Upper lobe of right lung (tissue), 1 donor: ENCODE measurements around the gene SYNGR3. TPM values are rescaled to one million over a fixed set of nuclear protein-coding genes. Genes with fewer than 3 reads are reported as not detected.

Source experiments
- ATAC-seq: fragments of 200-7000 bp; cut with Tn5 transposase; one replicate; pipeline ENCODE4 v1.9.1; 2020; ENCODE audit warnings: mild to moderate bottlenecking, moderate library complexity
- DNase-seq: peaks from one replicate; pipeline ENCODE4 v3.0.0-alpha.2; 2020
- H3K27ac ChIP-seq: fragments of 200-600 bp; one replicate; pipeline ENCODE4 v1.8.0; 2022
- H3K27me3 ChIP-seq: fragments of 200-600 bp; one replicate; pipeline ENCODE4 v1.8.0; 2022; ENCODE audit warnings: mild to moderate bottlenecking
- H3K36me3 ChIP-seq: fragments of 200-600 bp; one replicate; pipeline ENCODE4 v1.8.0; 2022
- H3K4me1 ChIP-seq: fragments of 200-600 bp; one replicate; pipeline ENCODE4 v1.8.0; 2022
- H3K4me3 ChIP-seq: fragments of 200-600 bp; one replicate; pipeline ENCODE4 v1.8.0; 2022; ENCODE audit warnings: mild to moderate bottlenecking
- H3K9me3 ChIP-seq: fragments of 200-600 bp; one replicate; pipeline ENCODE4 v1.8.0; 2022
- CTCF ChIP-seq: fragments of 200-600 bp; IDR thresholded peaks from one replicate; pipeline ENCODE4 v1.8.0; 2022; ENCODE audit warnings: antibody characterized with exemption
- intact Hi-C: fragments of 100-400 bp; cut with DNase I; formaldehyde crosslinking; loops from one replicate; pipeline ENCODE4 v1.11.0; 2022
- total RNA-seq: library from RNA; stranded (reverse); fragmentation: NEBNext Ultra II Directional; extraction: Animal tissue kit (Norgen Biotek cat#: 25700); gene quantifications from one replicate; pipeline ENCODE4 v1.2.1, GENCODE V29; 2021
- donor health status: DM: no; HTN: yes; CAD: no; lungs with severe emphysema.

Gene SYNGR3
- total RNA-seq, 1 donor from 2014 or later: 0.61 TPM

GRCh38 chr16:1990351-1991134 lies 773 bp downstream of the SYNGR3 start:
- peaks cover 27% of the 10 kb centered on the region for H3K27me3 ChIP-seq
- no peak overlapping the region for H3K27ac ChIP-seq
- H3K9me3 ChIP-seq: no peaks in the 10 kb centered on the region

DNA sequence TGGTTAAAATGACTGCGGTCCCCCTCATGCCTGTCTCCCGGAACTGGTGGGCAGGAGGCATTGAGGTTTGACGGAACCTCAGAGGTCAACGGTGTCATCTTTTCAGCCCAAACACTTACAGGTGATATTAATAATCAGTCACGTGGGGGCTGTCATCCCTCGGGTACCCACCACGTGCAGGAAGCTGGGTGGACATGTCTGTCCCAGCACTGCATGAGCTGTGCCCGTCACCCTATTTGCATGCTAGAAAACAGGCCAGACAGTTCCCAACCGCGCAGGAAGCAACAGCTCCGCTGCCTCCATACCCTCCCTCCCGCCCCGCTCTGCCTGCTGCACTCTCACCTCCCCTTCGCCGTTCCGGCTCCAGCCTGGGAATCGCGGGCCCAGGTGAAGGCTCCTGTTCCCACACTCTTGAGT lies 1.4 kb downstream of the SYNGR3 start:
- no peaks in the 10 kb centered on the region for H3K9me3 ChIP-seq
- ATAC-seq (no peak), DNase-seq (no peak)
- H3K27me3 ChIP-seq: peaks cover 27% of the 10 kb centered on the region
- peaks cover 16% of the 10 kb centered on the region for H3K4me1 ChIP-seq
- H3K4me3 ChIP-seq: peak overlapping the region; percentile 41
- TF ChIP-seq CTCF: no peak
- intact Hi-C loops: no loop called here
- no peak overlapping the region for H3K27ac ChIP-seq
- H3K36me3 ChIP-seq: peaks cover 10% of the 10 kb centered on the region

More at GRCh38 chr16:1990351-1991134, 773 bp downstream of the SYNGR3 start:
- no peak for ATAC-seq
- peak overlapping the region; percentile 41 for H3K4me3 ChIP-seq
- H3K4me1 ChIP-seq: peaks cover 16% of the 10 kb centered on the region
- no peak for DNase-seq
- no peak for TF ChIP-seq CTCF
- intact Hi-C loops: no loop called here
- H3K36me3 ChIP-seq: peaks cover 16% of the 10 kb centered on the region

- Histone ChIP-seq H3K36me3 (peaks cover 7% of the 10 kb centered on the region), H3K9me3 (no peaks in the 10 kb centered on the region), H3K27ac (peak overlapping the region; percentile 53), H3K27me3 (peaks cover 27% of the 10 kb centered on the region), H3K4me3 (peak overlapping the region; percentile 41), H3K4me1 (peaks cover 16% of the 10 kb centered on the region)
- ATAC-seq: no peak
- no peak for DNase-seq
- intact Hi-C loops: no loop called here
- no peak for TF ChIP-seq CTCF
These were observed 1.8 kb downstream of the SYNGR3 start for GRCh38 chr16:1991588-1991947.

DNA sequence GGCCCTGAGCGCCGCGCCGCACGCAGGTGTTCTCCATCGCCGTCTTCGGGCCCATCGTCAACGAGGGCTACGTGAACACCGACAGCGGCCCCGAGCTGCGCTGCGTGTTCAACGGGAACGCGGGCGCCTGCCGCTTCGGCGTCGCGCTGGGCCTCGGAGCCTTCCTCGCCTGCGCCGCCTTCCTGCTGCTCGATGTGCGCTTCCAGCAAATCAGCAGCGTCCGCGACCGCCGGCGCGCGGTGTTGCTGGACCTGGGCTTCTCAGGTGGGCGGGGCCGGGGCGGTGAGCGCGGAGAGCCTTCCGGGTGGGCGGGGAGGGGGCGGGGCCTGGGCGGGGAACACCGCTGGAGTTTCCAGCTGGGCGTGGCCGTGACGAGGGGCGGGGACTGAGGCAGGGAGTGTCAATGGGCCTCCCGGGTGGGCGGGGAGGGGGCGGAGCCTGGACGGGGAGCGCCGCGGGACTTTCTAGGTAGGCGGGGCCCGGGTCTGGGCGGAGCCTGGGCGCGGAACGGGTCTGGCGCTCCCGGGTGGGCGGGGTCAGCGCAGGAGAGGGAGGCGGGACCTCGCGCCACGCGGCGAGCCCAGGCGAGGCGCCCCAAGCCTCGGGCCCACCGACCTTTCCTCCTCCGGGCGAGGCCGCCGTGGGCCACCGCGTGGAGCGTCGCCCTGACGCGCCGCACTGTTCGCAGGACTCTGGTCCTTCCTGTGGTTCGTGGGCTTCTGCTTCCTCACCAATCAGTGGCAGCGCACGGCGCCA lies 2.4 kb downstream of the SYNGR3 start:
- H3K27ac ChIP-seq: peak overlapping the region; percentile 53
- peaks cover 27% of the 10 kb centered on the region for H3K27me3 ChIP-seq
- intact Hi-C loops: no loop called here
- peak; percentile 97 for DNase-seq
- H3K4me1 ChIP-seq: peaks cover 16% of the 10 kb centered on the region
- H3K9me3 ChIP-seq: no peaks in the 10 kb centered on the region
- TF ChIP-seq CTCF: no peak
- H3K4me3 ChIP-seq: peak overlapping the region; percentile 41
- ATAC-seq: peak; percentile 93
- peaks cover 8% of the 10 kb centered on the region for H3K36me3 ChIP-seq

DNA sequence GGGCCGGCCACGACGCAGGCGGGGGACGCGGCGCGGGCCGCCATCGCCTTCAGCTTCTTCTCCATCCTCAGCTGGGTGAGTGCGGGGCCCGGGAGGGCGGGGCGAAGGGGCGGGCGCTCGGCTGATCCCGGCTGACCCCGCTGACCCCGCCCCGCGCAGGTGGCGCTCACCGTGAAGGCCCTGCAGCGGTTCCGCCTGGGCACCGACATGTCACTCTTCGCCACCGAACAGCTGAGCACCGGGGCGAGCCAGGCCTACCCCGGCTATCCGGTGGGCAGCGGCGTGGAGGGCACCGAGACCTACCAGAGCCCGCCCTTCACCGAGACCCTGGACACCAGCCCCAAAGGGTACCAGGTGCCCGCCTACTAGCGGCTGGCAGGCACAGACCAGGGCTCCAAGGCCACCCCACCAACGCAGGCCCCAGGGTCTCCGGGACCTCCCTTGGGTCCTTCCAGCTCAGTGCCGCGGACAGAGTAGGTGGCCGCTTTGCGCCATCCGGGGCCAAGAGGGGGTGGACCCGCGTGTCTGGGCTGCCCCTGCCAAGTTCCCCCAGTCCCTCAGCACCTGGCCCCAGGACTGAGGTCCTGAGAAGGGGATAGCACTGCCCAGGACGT lies 3.0 kb downstream of the SYNGR3 start:
- Histone ChIP-seq H3K4me1 (peaks cover 16% of the 10 kb centered on the region), H3K27ac (no peak overlapping the region), H3K27me3 (peaks cover 27% of the 10 kb centered on the region), H3K9me3 (no peaks in the 10 kb centered on the region), H3K36me3 (peaks cover 13% of the 10 kb centered on the region), H3K4me3 (no peak overlapping the region)
- no peak for TF ChIP-seq CTCF
- intact Hi-C loops: no loop called here
- no peak for DNase-seq
- no peak for ATAC-seq
